Gastrocnemius medialis (tissue), 4 donors: Measurements from ENCODE around the gene SPPL3.

Experiments used
- POLR2A ChIP-seq, 2 donors: fragments of 450-650 bp; IDR thresholded peaks; one replicate each; pipeline ENCODE4 v1.6.1; 2017; ENCODE audit warnings: antibody characterized with exemption in 2 of 2, mild to moderate bottlenecking in 2 of 2, moderate library complexity in 2 of 2
- TF ChIP-seq, protein P1 (sequence below), 5 experiments: fragments of 450-650 bp in 3 of 5; fragments of 200-600 bp in 2 of 5; sonication (generic) in 2 of 5; IDR thresholded peaks in 4 of 5; conservative IDR thresholded peaks in 1 of 5; 1 replicate in 4 of 5; 2 replicates in 1 of 5; pipeline ENCODE4 v1.5.1; 2016 to 2019; ENCODE audit warnings: antibody characterized with exemption in 5 of 5, mild to moderate bottlenecking in 3 of 5, moderate library complexity in 3 of 5

DNA sequence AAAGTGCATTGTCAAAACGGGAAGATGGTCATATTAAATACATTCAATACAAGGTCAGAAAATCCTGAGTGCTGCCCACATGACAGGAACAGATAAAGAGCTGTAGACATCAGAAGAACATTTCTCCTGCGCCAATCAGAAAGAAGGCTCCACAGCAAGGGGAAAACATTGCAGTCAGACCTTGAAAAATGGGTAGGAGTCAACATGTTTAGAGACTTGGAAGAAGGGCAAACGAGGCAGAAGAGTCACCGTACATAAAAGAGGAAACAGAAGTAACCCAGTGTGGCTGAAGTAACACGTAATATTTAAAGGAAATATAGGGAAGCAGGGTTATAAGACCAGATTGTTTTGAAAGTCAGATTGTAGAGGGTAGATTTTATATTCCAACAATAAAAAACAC, 11.9 kb downstream of the SPPL3 start:
- TF ChIP-seq, protein P1, sequence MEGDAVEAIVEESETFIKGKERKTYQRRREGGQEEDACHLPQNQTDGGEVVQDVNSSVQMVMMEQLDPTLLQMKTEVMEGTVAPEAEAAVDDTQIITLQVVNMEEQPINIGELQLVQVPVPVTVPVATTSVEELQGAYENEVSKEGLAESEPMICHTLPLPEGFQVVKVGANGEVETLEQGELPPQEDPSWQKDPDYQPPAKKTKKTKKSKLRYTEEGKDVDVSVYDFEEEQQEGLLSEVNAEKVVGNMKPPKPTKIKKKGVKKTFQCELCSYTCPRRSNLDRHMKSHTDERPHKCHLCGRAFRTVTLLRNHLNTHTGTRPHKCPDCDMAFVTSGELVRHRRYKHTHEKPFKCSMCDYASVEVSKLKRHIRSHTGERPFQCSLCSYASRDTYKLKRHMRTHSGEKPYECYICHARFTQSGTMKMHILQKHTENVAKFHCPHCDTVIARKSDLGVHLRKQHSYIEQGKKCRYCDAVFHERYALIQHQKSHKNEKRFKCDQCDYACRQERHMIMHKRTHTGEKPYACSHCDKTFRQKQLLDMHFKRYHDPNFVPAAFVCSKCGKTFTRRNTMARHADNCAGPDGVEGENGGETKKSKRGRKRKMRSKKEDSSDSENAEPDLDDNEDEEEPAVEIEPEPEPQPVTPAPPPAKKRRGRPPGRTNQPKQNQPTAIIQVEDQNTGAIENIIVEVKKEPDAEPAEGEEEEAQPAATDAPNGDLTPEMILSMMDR (IDR thresholded peaks at IDR 0.05 in 4 of 5, conservative IDR thresholded peaks at IDR 0.05 in 1 of 5) = no peak
- TF ChIP-seq POLR2A (IDR thresholded peaks at IDR 0.05) = no peak
